ENCODE measurements around the gene LCN10.

The LCN10 gene

GRCh38 chr9:136733611-136734010 is 9.1 kb downstream of the LCN10 start:
- DNase-seq = no peak
- TF ChIP-seq CTCF (IDR thresholded peaks at IDR 0.05; ENCODE audit: low read depth, low read length) = no peak
- H3K36me3 ChIP-seq = no peaks in the 10 kb centered on the region

GRCh38 chr9:136732444-136733178 is 10.1 kb downstream of the LCN10 start:
- DNase-seq = no peak
- no peak for TF ChIP-seq CTCF (IDR thresholded peaks at IDR 0.05; ENCODE audit: low read depth, low read length)
- no peak overlapping the region for H3K4me3 ChIP-seq (ENCODE audit: low read depth, low read length)
- H3K27ac ChIP-seq = no peak overlapping the region
- H3K36me3 ChIP-seq = 0 out of 2 replicates have a peak, but pooled peaks cover 2% of the 10 kb centered on the region
- peaks cover 9% of the 10 kb centered on the region for H3K27me3 ChIP-seq (ENCODE audit: insufficient read depth, low read depth, severe bottlenecking)
- no peaks in the 10 kb centered on the region for H3K9me3 ChIP-seq (ENCODE audit: severe bottlenecking)

More at GRCh38 chr9:136733611-136734010, 9.1 kb downstream of the LCN10 start:
- Histone ChIP-seq H3K4me3 (ENCODE audit: low read depth, low read length) (no peak overlapping the region), H3K27ac (no peak overlapping the region), H3K27me3 (ENCODE audit: insufficient read depth, low read depth, severe bottlenecking) (peaks cover 6% of the 10 kb centered on the region), H3K9me3 (ENCODE audit: severe bottlenecking) (no peaks in the 10 kb centered on the region)

GRCh38 chr9:136729926-136730325 is 12.8 kb downstream of the LCN10 start:
- peaks cover 26% of the 10 kb centered on the region for H3K36me3 ChIP-seq
- H3K27me3 ChIP-seq (ENCODE audit: insufficient read depth, low read depth, severe bottlenecking) = peaks cover 9% of the 10 kb centered on the region
- H3K9me3 ChIP-seq (ENCODE audit: severe bottlenecking) = no peaks in the 10 kb centered on the region
- no peak for TF ChIP-seq CTCF (IDR thresholded peaks at IDR 0.05; ENCODE audit: low read depth, low read length)
- no peak for DNase-seq
- no peak overlapping the region for H3K4me3 ChIP-seq (ENCODE audit: low read depth, low read length)
- H3K27ac ChIP-seq = no peak overlapping the region

GRCh38 chr9:136729144-136729543 is 13.6 kb downstream of the LCN10 start:
- peaks cover 34% of the 10 kb centered on the region for H3K36me3 ChIP-seq
- no peak for TF ChIP-seq CTCF (IDR thresholded peaks at IDR 0.05; ENCODE audit: low read depth, low read length)
- H3K27me3 ChIP-seq (ENCODE audit: insufficient read depth, low read depth, severe bottlenecking) = peaks cover 9% of the 10 kb centered on the region
- H3K4me3 ChIP-seq (ENCODE audit: low read depth, low read length) = peak overlapping the region; percentile 58; the same call in 1 of the 2 replicates
- H3K27ac ChIP-seq = no peak overlapping the region
- H3K9me3 ChIP-seq (ENCODE audit: severe bottlenecking) = no peaks in the 10 kb centered on the region
- no peak for DNase-seq

GRCh38 chr9:136728548-136729123 is 14.1 kb downstream of the LCN10 start:
- no peak for TF ChIP-seq CTCF (IDR thresholded peaks at IDR 0.05; ENCODE audit: low read depth, low read length)
- peaks cover 39% of the 10 kb centered on the region for H3K36me3 ChIP-seq
- peaks cover 9% of the 10 kb centered on the region for H3K27me3 ChIP-seq (ENCODE audit: insufficient read depth, low read depth, severe bottlenecking)
- no peak for DNase-seq
- H3K4me3 ChIP-seq (ENCODE audit: low read depth, low read length) = peak overlapping the region; percentile 58
- peak overlapping the region; percentile 38 for H3K27ac ChIP-seq
- H3K9me3 ChIP-seq (ENCODE audit: severe bottlenecking) = no peaks in the 10 kb centered on the region
